Mammary epithelial cell (primary cell): ENCODE measurements around the gene AJAP1.

Experiments
- CTCF ChIP-seq, 2 donors: IDR thresholded peaks in 1 of 2; conservative IDR thresholded peaks in 1 of 2; 2 replicates each; pipeline ENCODE4 v1.5.1; 2011 to 2012; ENCODE audit warnings: inconsistent platforms in 2 of 2, low read length in 2 of 2, mild to moderate bottlenecking in 2 of 2, control low read depth in 1 of 2, low read depth in 1 of 2; ENCODE audit not compliant: insufficient read depth in 1 of 2; ENCODE audit errors: extremely low read depth in 1 of 2
- EZH2 ChIP-seq: IDR thresholded peaks from 2 replicates; pipeline ENCODE4 v1.6.1; 2012; ENCODE audit warnings: low read length, inconsistent platforms, borderline replicate concordance

GRCh38 chr1:4786055-4786454 is 131.6 kb downstream of the AJAP1 start:
- no peak for TF ChIP-seq CTCF (conservative IDR thresholded peaks at IDR 0.05 in 1 of 2, IDR thresholded peaks at IDR 0.05 in 1 of 2; ENCODE audit: extremely low read depth in 1 of 2, insufficient read depth in 1 of 2, low read depth in 1 of 2, low read length in 2 of 2)
- TF ChIP-seq EZH2: no peak
